GM12891 (cell line): ENCODE results near the gene DCAF15.

ENCODE experiments used
- POLR2A ChIP-seq: IDR thresholded peaks from 2 replicates; pipeline ENCODE4 v1.6.1; 2011; ENCODE audit warnings: low read depth, low read length, control low read depth
- POLR2AphosphoS5 ChIP-seq: IDR thresholded peaks from 2 replicates; pipeline ENCODE4 v1.6.1; 2011; ENCODE audit warnings: low read depth, low read length, control low read depth

GRCh38 chr19:13972368-13973155 is 20.3 kb downstream of the DCAF15 start:
- no peak for TF ChIP-seq POLR2AphosphoS5
- no peak for TF ChIP-seq POLR2A
